Lower leg skin (tissue), 4 donors: ENCODE data around the gene FCHO1. TPM values are rescaled to one million over a fixed set of nuclear protein-coding genes. Genes with fewer than 3 reads are reported as not detected.

Source experiments
- DNase-seq, 2 donors: peaks; one replicate each; pipeline ENCODE4 v3.0.0-alpha.2; 2019; ENCODE audit warnings: low spot score in 2 of 2
- H3K4me3 ChIP-seq: fragments of 200-600 bp; sonication (generic); 2 replicates; pipeline ENCODE4 v1.5.1; 2017; ENCODE audit warnings: mild to moderate bottlenecking, low read depth; ENCODE audit not compliant: poor library complexity, severe bottlenecking
- POLR2A ChIP-seq, 2 donors: fragments of 450-650 bp; IDR thresholded peaks; one replicate each; pipeline ENCODE4 v1.6.1; 2016 to 2017; ENCODE audit warnings: antibody characterized with exemption in 2 of 2, mild to moderate bottlenecking in 1 of 2, moderate library complexity in 1 of 2
- WGBS, 2 donors: methylation state at CpG; one replicate each; pipeline ENCODE4 v1.1.5; 2018; 5-methylcytosine and 5-hydroxymethylcytosine counted together
- intact Hi-C: fragments of 100-400 bp; cut with DNase I; formaldehyde crosslinking; loops from one replicate; pipeline ENCODE4 v1.15.0; 2023; ENCODE audit warnings: low total_unique reads
- total RNA-seq, 4 donors: library from RNA; depleted of rRNA; stranded (reverse); fragments of >200 nt; gene quantifications; one replicate each; pipeline ENCODE4 v1.1.0, GENCODE V29; 2016
- TF ChIP-seq, protein P1 (sequence below), 3 donors: fragments of 450-650 bp; IDR thresholded peaks; one replicate each; pipeline ENCODE4 v1.5.1; 2016; ENCODE audit warnings: antibody characterized with exemption in 3 of 3, mild to moderate bottlenecking in 3 of 3, moderate library complexity in 2 of 3

The FCHO1 gene
- total RNA-seq, 4 donors from 2014 or later = 38.7 to 78.4 (median 56.3) TPM

- DNase-seq = no peak
- no peak overlapping the region for H3K4me3 ChIP-seq
- intact Hi-C loops = no loop called here
- 87 to 88% methylated on average over 8 to 14 of the region's 14 CpGs for WGBS, 2 donors
- TF ChIP-seq, protein P1, sequence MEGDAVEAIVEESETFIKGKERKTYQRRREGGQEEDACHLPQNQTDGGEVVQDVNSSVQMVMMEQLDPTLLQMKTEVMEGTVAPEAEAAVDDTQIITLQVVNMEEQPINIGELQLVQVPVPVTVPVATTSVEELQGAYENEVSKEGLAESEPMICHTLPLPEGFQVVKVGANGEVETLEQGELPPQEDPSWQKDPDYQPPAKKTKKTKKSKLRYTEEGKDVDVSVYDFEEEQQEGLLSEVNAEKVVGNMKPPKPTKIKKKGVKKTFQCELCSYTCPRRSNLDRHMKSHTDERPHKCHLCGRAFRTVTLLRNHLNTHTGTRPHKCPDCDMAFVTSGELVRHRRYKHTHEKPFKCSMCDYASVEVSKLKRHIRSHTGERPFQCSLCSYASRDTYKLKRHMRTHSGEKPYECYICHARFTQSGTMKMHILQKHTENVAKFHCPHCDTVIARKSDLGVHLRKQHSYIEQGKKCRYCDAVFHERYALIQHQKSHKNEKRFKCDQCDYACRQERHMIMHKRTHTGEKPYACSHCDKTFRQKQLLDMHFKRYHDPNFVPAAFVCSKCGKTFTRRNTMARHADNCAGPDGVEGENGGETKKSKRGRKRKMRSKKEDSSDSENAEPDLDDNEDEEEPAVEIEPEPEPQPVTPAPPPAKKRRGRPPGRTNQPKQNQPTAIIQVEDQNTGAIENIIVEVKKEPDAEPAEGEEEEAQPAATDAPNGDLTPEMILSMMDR (IDR thresholded peaks at IDR 0.05) = no peak
- no peak for TF ChIP-seq POLR2A (IDR thresholded peaks at IDR 0.05)
Observed at GRCh38 chr19:17787274-17787913, 36.1 kb downstream of the FCHO1 start.

DNA sequence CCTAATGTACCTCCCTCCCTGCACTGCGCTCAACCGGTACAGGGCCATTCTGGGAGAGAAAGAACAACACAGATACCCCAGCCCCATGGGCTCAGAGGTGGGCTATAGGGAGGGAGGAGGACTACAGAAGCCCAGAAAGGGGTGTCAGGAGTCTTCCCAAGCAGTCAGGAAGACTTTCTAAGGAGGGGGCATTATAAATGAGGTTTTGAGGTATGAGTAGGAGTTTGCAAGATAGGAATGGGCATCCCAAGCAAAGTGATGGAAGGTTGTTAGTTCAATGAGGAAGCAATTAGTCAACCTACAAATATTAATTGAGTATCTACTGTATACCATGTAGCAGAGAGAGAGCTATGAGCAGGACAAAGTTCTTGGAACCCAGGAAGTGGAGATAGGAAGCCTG is 37.4 kb downstream of the FCHO1 start:
- TF ChIP-seq, protein P1 (IDR thresholded peaks at IDR 0.05) = no peak
- no peak for TF ChIP-seq POLR2A (IDR thresholded peaks at IDR 0.05)
- intact Hi-C loops = no loop called here
- H3K4me3 ChIP-seq = no peak overlapping the region
- 87 to 89% methylated on average over 2 of the region's 2 CpGs for WGBS, 2 donors
- DNase-seq = no peak

DNA sequence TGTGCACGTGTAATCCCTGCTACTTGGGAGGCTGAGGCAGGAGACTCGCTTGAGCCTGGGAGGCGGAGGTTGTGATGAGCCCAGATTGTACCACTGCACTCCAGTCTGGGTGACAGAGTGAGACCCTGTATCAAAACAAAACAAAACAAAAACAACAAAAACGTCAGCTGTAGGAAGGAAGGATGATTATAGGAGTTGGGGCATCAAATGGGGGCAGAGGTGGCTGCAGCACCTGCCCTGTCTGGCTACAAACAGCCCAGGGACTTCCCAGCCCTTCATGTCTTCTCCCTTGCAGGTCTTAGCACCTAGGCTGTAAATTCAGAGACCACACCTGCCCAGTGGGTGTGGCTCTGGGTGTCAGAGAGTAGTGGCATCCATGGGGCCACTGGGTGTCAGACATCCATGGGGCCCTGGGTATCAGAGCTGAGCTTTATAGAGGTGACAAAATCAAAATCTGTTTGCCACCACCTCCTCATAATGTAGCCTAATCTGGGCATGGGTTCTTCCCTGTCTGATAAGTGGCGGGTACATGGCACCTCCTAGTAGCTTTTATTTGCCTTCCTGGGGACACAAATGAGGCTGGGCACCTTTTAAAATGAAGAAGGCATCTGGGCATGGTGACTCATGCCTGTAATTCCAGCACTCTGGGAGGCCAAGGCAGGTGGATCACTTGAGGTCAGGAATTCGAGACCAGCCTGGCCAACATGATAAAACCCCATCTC is 38.9 kb downstream of the FCHO1 start:
- WGBS, 2 donors = 66 to 67% methylated on average over 6 of the region's 6 CpGs
- no peak for DNase-seq
- no peak overlapping the region for H3K4me3 ChIP-seq
- no peak for TF ChIP-seq POLR2A (IDR thresholded peaks at IDR 0.05)
- intact Hi-C loops = no loop called here

DNA sequence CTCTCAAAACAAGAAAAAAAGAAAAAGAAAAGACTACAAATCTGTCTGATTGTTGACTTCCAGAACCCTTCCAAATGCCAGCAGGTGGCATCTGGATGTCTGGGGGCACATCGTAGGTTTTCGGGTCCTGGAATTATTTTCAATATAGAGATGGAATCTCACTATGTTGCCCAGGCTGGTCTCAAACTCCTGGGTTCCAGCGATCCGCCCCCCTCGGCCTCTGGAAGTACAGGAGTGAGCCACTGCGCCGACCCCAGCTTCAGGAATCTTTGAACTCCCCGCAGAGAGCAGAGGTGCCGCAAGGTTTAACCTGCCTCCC is 43.1 kb downstream of the FCHO1 start:
- no peak overlapping the region for H3K4me3 ChIP-seq
- 36 to 54% methylated on average over 9 of the region's 9 CpGs for WGBS, 2 donors
- no peak for DNase-seq
- intact Hi-C loops = no loop called here
- no peak for TF ChIP-seq POLR2A (IDR thresholded peaks at IDR 0.05)
- TF ChIP-seq, protein P1 (IDR thresholded peaks at IDR 0.05) = no peak

- DNase-seq = peak in 1 of 2 donors; percentile 87
- H3K4me3 ChIP-seq = no peak within 1 kb of the TSS
- intact Hi-C loops = no loop called here
- WGBS, 2 donors = 2 to 13% methylated on average over 50 of the region's 50 CpGs
- TF ChIP-seq POLR2A (IDR thresholded peaks at IDR 0.05) = no peak
- TF ChIP-seq, protein P1 (IDR thresholded peaks at IDR 0.05) = no peak
Observed at GRCh38 chr19:17794731-17795494, 43.6 kb downstream of the FCHO1 start, which contains the start of gene B3GNT3. Gene B3GNT3, plus strand, starts transcription at chr19:17795138. Its CDS starts 12,670 bp downstream, at chr19:17807808.

DNA sequence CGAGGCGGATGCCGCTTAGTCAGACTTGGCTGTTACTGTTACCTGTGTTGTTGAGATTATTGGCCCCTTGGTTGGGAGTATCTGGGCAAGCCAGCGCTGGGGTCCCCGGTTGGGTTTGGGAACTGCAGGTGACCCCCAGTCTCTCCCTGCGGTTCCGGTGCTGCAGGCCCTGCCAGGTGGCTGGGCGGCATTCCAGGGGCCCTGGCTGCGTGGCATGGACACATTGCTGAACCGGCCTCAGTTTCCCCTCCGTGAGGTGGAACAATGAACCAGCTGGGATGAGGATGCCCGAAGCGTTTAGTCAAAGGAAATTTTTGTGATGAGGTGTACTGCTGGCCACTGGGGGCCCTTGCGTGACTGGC is 44.2 kb downstream of the FCHO1 start:
- H3K4me3 ChIP-seq = no peak overlapping the region
- 27 to 30% methylated on average over 12 to 13 of the region's 14 CpGs for WGBS, 2 donors
- TF ChIP-seq POLR2A (IDR thresholded peaks at IDR 0.05) = no peak
- TF ChIP-seq, protein P1 (IDR thresholded peaks at IDR 0.05) = no peak
- no peak for DNase-seq
- intact Hi-C loops = no loop called here
